Astrocyte of the hippocampus (primary cell): ENCODE data around the gene ETNK2.

Experiments
- DNase-seq: peaks from one replicate; pipeline ENCODE4 v3.0.0; 2011; ENCODE audit warnings: low read depth, low spot score

The ETNK2 gene

GRCh38 chr1:204126956-204127355 is 24.9 kb downstream of the ETNK2 start:
- no peak for DNase-seq

- no peak for DNase-seq
Measured at GRCh38 chr1:204126386-204126785, 25.5 kb downstream of the ETNK2 start.

GRCh38 chr1:204125759-204126351 is 26.0 kb downstream of the ETNK2 start:
- DNase-seq = no peak

GRCh38 chr1:204124639-204125038 is 27.2 kb downstream of the ETNK2 start:
- DNase-seq = no peak

GRCh38 chr1:204123376-204123775 is 28.5 kb downstream of the ETNK2 start:
- peak; percentile 26 for DNase-seq

GRCh38 chr1:204121840-204122555 is 29.8 kb downstream of the ETNK2 start:
- DNase-seq = no peak

GRCh38 chr1:204116539-204116938 is 35.3 kb downstream of the ETNK2 start:
- no peak for DNase-seq

- no peak for DNase-seq
Measured at GRCh38 chr1:204115116-204115515, 36.7 kb downstream of the ETNK2 start.

- no peak for DNase-seq
Measured at GRCh38 chr1:204114606-204115005, 37.2 kb downstream of the ETNK2 start.

GRCh38 chr1:204113896-204114295 is 37.9 kb downstream of the ETNK2 start:
- DNase-seq = peak; percentile 34

- no peak for DNase-seq
Measured at GRCh38 chr1:204112876-204113730, 38.7 kb downstream of the ETNK2 start.

- no peak for DNase-seq
Measured at GRCh38 chr1:204110894-204111633, 40.8 kb downstream of the ETNK2 start.

- peak; percentile 66 for DNase-seq
Measured at GRCh38 chr1:204108312-204109141, 43.3 kb downstream of the ETNK2 start.

- DNase-seq = no peak
Measured at GRCh38 chr1:204107892-204108291, 44.0 kb downstream of the ETNK2 start.

GRCh38 chr1:204106825-204107224 is 45.0 kb downstream of the ETNK2 start:
- DNase-seq = no peak

GRCh38 chr1:204105131-204105515 is 46.7 kb downstream of the ETNK2 start:
- no peak for DNase-seq

GRCh38 chr1:204104331-204105130 is 47.3 kb downstream of the ETNK2 start:
- DNase-seq = no peak

- DNase-seq = no peak
Measured at GRCh38 chr1:204103431-204103741, 48.5 kb downstream of the ETNK2 start.

GRCh38 chr1:204102739-204103430 is 49.0 kb downstream of the ETNK2 start:
- no peak for DNase-seq
